ENCODE results near the gene LPCAT2. TPM values are rescaled to one million over a fixed set of nuclear protein-coding genes. Genes with fewer than 3 reads are reported as not detected.

The LPCAT2 gene
- total RNA-seq, 1 donor: 23.5 TPM

DNA sequence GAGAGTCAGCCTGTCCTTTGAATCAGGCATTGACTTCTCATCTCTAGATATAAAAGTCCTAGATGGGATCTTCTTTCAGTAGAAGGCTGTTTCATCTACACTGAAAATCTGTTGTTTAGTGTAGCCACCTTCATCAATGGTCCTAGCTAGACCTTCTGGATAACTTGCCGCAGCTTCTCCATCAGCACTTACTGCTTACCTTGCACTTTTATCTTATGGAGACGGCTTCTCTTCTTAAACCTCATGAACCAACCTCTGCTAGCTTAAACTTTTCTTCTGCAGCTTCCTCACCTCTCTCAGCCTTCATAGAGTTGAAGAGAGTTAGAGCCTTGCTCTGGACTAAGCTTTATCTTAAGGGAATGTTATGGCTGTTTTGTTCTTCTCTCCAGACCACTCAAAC, 35.3 kb upstream of the LPCAT2 start:
- no peak overlapping the region for H3K4me2 ChIP-seq (ENCODE audit: insufficient read depth, low read length)
- TF ChIP-seq, protein P1, sequence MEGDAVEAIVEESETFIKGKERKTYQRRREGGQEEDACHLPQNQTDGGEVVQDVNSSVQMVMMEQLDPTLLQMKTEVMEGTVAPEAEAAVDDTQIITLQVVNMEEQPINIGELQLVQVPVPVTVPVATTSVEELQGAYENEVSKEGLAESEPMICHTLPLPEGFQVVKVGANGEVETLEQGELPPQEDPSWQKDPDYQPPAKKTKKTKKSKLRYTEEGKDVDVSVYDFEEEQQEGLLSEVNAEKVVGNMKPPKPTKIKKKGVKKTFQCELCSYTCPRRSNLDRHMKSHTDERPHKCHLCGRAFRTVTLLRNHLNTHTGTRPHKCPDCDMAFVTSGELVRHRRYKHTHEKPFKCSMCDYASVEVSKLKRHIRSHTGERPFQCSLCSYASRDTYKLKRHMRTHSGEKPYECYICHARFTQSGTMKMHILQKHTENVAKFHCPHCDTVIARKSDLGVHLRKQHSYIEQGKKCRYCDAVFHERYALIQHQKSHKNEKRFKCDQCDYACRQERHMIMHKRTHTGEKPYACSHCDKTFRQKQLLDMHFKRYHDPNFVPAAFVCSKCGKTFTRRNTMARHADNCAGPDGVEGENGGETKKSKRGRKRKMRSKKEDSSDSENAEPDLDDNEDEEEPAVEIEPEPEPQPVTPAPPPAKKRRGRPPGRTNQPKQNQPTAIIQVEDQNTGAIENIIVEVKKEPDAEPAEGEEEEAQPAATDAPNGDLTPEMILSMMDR (IDR thresholded peaks at IDR 0.05; ENCODE audit: extremely low read depth, low read depth, low read length): no peak
- no peak overlapping the region for H3K4me3 ChIP-seq (ENCODE audit: insufficient read depth, low read length)
- H3K9me3 ChIP-seq (ENCODE audit: low read depth, low read length): no peaks in the 10 kb centered on the region
- H3K4me1 ChIP-seq (ENCODE audit: insufficient read depth, low read length): peaks cover 62% of the 10 kb centered on the region
- no peak overlapping the region for H2AFZ ChIP-seq (ENCODE audit: low read length)
- no peaks in the 10 kb centered on the region for H4K20me1 ChIP-seq (ENCODE audit: insufficient read depth, low read length)
- no peaks in the 10 kb centered on the region for H3K79me2 ChIP-seq (ENCODE audit: insufficient read depth, low read length)
- H3K36me3 ChIP-seq (ENCODE audit: insufficient read depth, low read length): no peaks in the 10 kb centered on the region
- no peak overlapping the region for H3K27ac ChIP-seq (ENCODE audit: low read depth, low read length)
- H3K27me3 ChIP-seq (ENCODE audit: insufficient read depth, low read length): no peaks in the 10 kb centered on the region
- DNase-seq (ENCODE audit: insufficient read length, low spot score, missing footprints): no peak

DNA sequence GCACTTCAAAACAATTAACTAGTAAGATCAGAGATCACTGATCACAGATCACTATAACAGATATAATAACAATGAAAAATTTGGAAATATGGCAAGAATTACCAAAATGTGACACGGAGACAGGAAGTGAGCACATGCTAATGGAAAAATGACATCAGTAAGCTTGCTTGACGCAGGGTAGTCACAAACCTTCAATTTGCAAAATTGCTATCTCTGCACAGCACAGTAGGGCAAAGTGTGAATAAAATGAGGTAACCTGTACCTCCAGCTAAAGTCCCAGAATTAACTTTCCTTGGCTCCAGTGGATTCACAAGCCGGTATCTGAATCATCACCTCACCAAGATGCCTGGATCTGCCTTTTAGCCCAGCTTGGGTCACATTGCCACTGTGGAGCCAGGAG, 34.1 kb upstream of the LPCAT2 start:
- no peak for DNase-seq (ENCODE audit: insufficient read length, low spot score, missing footprints)
- TF ChIP-seq, protein P1 (IDR thresholded peaks at IDR 0.05; ENCODE audit: extremely low read depth, low read depth, low read length): no peak
- peaks cover 60% of the 10 kb centered on the region for H3K4me1 ChIP-seq (ENCODE audit: insufficient read depth, low read length)

DNA sequence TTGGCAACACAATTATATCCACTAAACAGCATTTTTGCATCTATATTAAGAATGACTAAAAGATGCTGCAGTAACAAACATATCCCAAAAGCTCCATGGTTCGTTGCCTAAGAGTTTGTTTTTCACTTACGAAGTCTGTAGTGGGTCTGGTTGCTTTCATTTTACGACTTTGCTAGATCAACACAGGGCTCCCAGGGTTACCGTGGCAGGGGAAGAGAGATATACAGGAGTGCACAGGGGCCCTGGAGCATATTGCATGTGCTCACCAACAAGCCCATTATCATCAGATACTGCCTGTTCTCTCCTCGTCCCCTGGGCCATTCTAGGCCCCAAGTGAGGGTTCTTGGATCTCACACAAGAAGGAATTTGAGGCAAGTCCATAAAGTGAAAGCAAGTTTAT, 33.0 kb upstream of the LPCAT2 start:
- Histone ChIP-seq H3K79me2 (ENCODE audit: insufficient read depth, low read length) (peaks cover 19% of the 10 kb centered on the region), H3K4me1 (ENCODE audit: insufficient read depth, low read length) (peaks cover 54% of the 10 kb centered on the region), H3K27me3 (ENCODE audit: insufficient read depth, low read length) (no peaks in the 10 kb centered on the region), H3K9me3 (ENCODE audit: low read depth, low read length) (no peaks in the 10 kb centered on the region), H3K27ac (ENCODE audit: low read depth, low read length) (peak overlapping the region; percentile 49), H3K4me2 (ENCODE audit: insufficient read depth, low read length) (peak overlapping the region; percentile 67), H4K20me1 (ENCODE audit: insufficient read depth, low read length) (peaks cover 6% of the 10 kb centered on the region), H2AFZ (ENCODE audit: low read length) (peak overlapping the region; percentile 69), H3K36me3 (ENCODE audit: insufficient read depth, low read length) (no peaks in the 10 kb centered on the region), H3K4me3 (ENCODE audit: insufficient read depth, low read length) (peak overlapping the region; percentile 41)
- peak; percentile 87 for DNase-seq (ENCODE audit: insufficient read length, low spot score, missing footprints)
- TF ChIP-seq, protein P1 (IDR thresholded peaks at IDR 0.05; ENCODE audit: extremely low read depth, low read depth, low read length): no peak

More for the DNA sequence above, 34.1 kb upstream of the LPCAT2 start:
- H2AFZ ChIP-seq (ENCODE audit: low read length): no peak overlapping the region
- H3K4me2 ChIP-seq (ENCODE audit: insufficient read depth, low read length): no peak overlapping the region
- peaks cover 9% of the 10 kb centered on the region for H3K79me2 ChIP-seq (ENCODE audit: insufficient read depth, low read length)
- H3K4me3 ChIP-seq (ENCODE audit: insufficient read depth, low read length): no peak overlapping the region
- no peaks in the 10 kb centered on the region for H4K20me1 ChIP-seq (ENCODE audit: insufficient read depth, low read length)
- H3K27ac ChIP-seq (ENCODE audit: low read depth, low read length): no peak overlapping the region
- no peaks in the 10 kb centered on the region for H3K36me3 ChIP-seq (ENCODE audit: insufficient read depth, low read length)
- H3K9me3 ChIP-seq (ENCODE audit: low read depth, low read length): no peaks in the 10 kb centered on the region
- no peaks in the 10 kb centered on the region for H3K27me3 ChIP-seq (ENCODE audit: insufficient read depth, low read length)

DNA sequence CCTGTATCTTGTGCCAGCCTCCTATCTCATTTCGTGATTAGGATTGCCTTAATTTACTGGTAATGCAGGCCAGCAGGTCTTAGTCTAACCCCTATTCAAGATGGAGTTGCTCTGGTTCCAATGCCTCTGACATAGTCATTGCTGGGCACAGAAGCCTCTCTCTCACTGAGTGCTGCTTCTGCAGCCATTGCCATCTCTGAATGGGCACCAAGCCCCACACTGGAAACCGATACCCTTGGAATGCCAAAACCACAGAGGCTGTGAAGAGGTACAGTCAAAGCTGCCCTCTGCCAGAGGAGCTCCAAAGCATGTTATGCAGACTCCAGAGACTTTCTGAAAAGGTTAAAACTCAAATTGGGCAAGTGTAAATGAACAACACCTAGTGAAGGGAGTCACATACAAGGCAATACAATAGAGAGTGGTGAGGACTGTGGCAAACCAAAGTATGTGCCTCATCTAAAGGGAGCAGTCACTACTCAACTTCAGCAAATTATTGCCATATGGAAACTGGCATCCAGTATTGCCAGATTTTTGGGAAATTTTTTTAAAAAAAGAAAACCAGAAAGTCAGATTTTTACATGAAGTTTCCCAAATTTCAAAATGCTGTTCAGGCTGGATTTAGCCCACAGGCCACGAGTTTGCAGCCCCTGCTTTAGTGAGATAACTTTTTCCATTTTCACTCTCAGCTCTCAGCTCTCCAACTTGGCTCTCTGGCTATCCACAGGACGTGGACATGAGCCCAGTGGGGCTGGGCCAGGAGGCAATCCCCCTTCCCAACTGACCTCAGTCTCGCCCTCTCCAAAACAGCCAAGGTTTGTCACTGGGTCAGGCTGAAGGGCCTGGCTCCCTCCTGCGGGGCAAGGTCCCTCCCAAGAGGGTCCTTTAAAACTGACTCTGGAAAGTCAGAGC, 32.0 kb upstream of the LPCAT2 start:
- TF ChIP-seq, protein P1 (IDR thresholded peaks at IDR 0.05; ENCODE audit: extremely low read depth, low read depth, low read length): no peak
- peak overlapping the region; percentile 49 for H3K27ac ChIP-seq (ENCODE audit: low read depth, low read length)
- H3K9me3 ChIP-seq (ENCODE audit: low read depth, low read length): no peaks in the 10 kb centered on the region
- DNase-seq (ENCODE audit: insufficient read length, low spot score, missing footprints): no peak
- H3K79me2 ChIP-seq (ENCODE audit: insufficient read depth, low read length): peaks cover 29% of the 10 kb centered on the region
- peaks cover 13% of the 10 kb centered on the region for H4K20me1 ChIP-seq (ENCODE audit: insufficient read depth, low read length)
- no peak overlapping the region for H3K4me2 ChIP-seq (ENCODE audit: insufficient read depth, low read length)
- H3K4me3 ChIP-seq (ENCODE audit: insufficient read depth, low read length): no peak overlapping the region
- peaks cover 7% of the 10 kb centered on the region for H3K36me3 ChIP-seq (ENCODE audit: insufficient read depth, low read length)
- peaks cover 54% of the 10 kb centered on the region for H3K4me1 ChIP-seq (ENCODE audit: insufficient read depth, low read length)
- no peak overlapping the region for H2AFZ ChIP-seq (ENCODE audit: low read length)
- no peaks in the 10 kb centered on the region for H3K27me3 ChIP-seq (ENCODE audit: insufficient read depth, low read length)
